M059J (cell line): ENCODE measurements around the gene ZNF879. TPM values are rescaled to one million over a fixed set of nuclear protein-coding genes. Genes with fewer than 3 reads are reported as not detected.

ENCODE experiments used
- DNase-seq: peaks from one replicate; pipeline ENCODE4 v3.0.0-alpha.2; 2012; ENCODE audit warnings: low read depth
- total RNA-seq: library from RNA; depleted of rRNA; stranded (reverse); fragments of >200 nt; shearing (Covaris generic); gene quantifications from 2 replicates; pipeline ENCODE4 v1.2.3, GENCODE V29; 2014; rRNA removed

Gene ZNF879
- total RNA-seq, result 0.07 and 0.47 TPM in 2 replicates

- DNase-seq, result peak; percentile 60
Measured at GRCh38 chr5:179023528-179024189, at the start of gene ZNF879. Gene ZNF879, plus strand, starts transcription at chr5:179023804. Its CDS starts 1,201 bp downstream, at chr5:179025005.

- DNase-seq, result no peak
Measured at GRCh38 chr5:178981381-178981780, 42.2 kb upstream of the ZNF879 start.

- no peak for DNase-seq
Measured at GRCh38 chr5:178982941-178983340, 40.7 kb upstream of the ZNF879 start.

- no peak for DNase-seq
Measured at GRCh38 chr5:178983728-178984127, 39.9 kb upstream of the ZNF879 start.

- DNase-seq, result no peak
Measured at GRCh38 chr5:178984145-178985072, 39.2 kb upstream of the ZNF879 start.

GRCh38 chr5:178986326-178986960 lies 37.2 kb upstream of the ZNF879 start:
- DNase-seq, result no peak

GRCh38 chr5:178988436-178989220 lies 35.0 kb upstream of the ZNF879 start:
- DNase-seq, result no peak

- no peak for DNase-seq
Measured at GRCh38 chr5:178989311-178989710, 34.3 kb upstream of the ZNF879 start.

- DNase-seq, result no peak
Measured at GRCh38 chr5:178990491-178990890, 33.1 kb upstream of the ZNF879 start.

GRCh38 chr5:178991190-178992145 lies 32.1 kb upstream of the ZNF879 start:
- DNase-seq, result no peak

- DNase-seq, result no peak
Measured at GRCh38 chr5:178992291-178992895, 31.2 kb upstream of the ZNF879 start.

GRCh38 chr5:178993236-178993765 lies 30.3 kb upstream of the ZNF879 start:
- DNase-seq, result no peak

GRCh38 chr5:178993955-178994579 lies 29.5 kb upstream of the ZNF879 start:
- no peak for DNase-seq

- no peak for DNase-seq
Measured at GRCh38 chr5:178994580-178995340, 28.8 kb upstream of the ZNF879 start, which contains the start of gene GRM6. Gene GRM6, minus strand, starts transcription at chr5:178995320. Its CDS starts 376 bp downstream, at chr5:178994944.

- no peak for DNase-seq
Measured at GRCh38 chr5:178995341-178995690, 28.3 kb upstream of the ZNF879 start.

GRCh38 chr5:178996156-178996555 lies 27.4 kb upstream of the ZNF879 start:
- no peak for DNase-seq

GRCh38 chr5:178997191-178997590 lies 26.4 kb upstream of the ZNF879 start:
- DNase-seq, result no peak

GRCh38 chr5:178998441-178998840 lies 25.2 kb upstream of the ZNF879 start:
- DNase-seq, result no peak
